ENCODE data around the gene CFTR.
"Not testable (repeated sequence)": the region's sequence is repeated elsewhere in the genome, so short reads cannot be mapped to it uniquely, and the experiment has no call there.

The CFTR gene

DNA sequence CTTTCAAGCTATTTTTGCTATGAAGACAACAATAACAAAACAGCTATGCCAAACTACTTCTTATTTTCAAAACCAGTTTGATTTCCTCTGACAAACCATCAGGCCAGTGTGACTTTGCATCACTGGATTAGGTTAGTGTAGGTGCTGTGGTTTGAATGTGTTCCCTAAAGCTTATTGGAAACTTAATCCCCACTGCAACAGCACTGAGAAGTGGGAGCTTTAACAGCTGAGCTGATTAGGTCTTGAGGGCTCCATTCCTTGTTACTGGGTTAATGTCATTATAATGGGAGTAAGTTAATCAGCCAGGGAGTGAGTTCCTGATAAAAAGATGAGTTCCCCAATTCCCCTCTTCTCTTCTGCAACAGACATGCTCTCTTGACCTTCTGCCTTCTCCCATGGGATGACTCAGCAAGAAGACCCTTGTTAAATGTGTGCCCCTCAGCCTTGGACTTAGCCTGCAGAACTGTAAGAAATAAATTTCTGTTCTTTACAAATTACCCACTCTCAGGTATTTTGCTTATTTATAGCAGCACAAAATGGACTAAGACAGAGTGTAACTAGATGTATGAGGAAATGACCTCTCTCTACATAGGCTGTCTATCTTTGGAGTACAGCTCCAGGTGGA, 206.6 kb downstream of the CFTR start:
- no peak for DNase-seq (ENCODE audit: low read depth in 2 of 2)

- DNase-seq (ENCODE audit: low read depth in 2 of 2), result no peak
Observed at GRCh38 chr7:117688126-117688525, 208.3 kb downstream of the CFTR start.

- no peak for DNase-seq (ENCODE audit: low read depth in 2 of 2)
Observed at GRCh38 chr7:117689406-117689805, 209.6 kb downstream of the CFTR start.

DNA sequence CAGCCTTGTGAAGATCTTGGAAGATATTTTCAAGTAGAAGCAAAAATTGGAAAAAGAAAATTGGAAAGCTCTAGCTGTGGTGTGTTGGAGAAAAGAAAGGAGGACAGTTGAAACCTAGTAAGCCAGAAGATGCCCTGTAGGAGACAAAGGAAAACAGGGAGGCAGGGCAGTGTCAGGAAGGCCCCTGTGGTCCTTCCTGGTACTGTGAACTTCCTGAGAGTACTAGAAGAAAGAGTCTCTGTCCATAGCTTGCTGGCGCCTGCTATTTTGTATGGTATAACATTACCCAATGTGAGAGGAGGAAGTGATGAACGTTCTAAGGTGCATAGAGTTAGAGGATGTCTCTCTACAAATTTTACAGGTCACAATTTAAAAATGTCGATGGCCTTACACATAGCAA, 210.3 kb downstream of the CFTR start:
- DNase-seq (ENCODE audit: low read depth in 2 of 2), result no peak

- no peak for DNase-seq (ENCODE audit: low read depth in 2 of 2)
Observed at GRCh38 chr7:117692338-117692737, 212.5 kb downstream of the CFTR start.

DNA sequence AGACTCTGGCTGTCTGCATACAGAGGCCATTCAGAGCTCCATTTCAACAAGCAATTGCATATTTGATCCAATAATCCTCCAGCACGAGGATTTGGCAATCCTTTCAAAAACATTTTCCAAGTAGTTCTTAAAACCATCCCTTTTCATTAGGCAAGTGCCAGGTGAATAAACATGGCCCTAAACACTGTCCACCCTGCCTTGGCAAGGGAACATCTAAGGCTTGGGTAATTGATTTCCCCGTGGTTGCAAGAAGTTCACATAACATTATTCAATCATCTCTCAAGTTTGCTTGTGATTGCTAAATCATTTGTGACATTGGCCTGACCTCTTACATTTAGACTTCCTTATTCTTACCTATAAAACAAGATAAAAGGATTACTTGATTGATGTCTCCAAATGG, 218.2 kb downstream of the CFTR start:
- no peak for DNase-seq (ENCODE audit: low read depth in 2 of 2)

DNA sequence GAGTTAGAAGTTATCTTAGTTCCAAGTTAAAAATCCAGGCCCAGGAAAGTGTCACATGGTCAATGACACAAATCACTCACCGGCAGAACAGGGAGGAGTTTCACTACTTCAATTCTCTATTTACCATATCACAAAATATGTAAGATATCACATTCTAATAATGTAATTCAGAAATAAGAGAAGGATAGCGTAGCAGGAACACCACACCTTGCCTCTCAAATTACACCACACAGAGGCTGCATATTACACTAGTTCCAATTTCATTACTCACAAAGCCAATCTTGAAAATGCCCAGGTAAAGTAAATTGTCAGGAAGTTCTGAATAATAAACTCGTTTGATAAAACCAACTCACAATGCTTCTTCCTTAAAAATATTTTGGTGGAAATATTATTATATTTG, 224.2 kb downstream of the CFTR start:
- DNase-seq (ENCODE audit: low read depth in 2 of 2), result no peak

- DNase-seq (ENCODE audit: low read depth in 2 of 2), result no peak
Observed at GRCh38 chr7:117705630-117706029, 225.8 kb downstream of the CFTR start.

DNA sequence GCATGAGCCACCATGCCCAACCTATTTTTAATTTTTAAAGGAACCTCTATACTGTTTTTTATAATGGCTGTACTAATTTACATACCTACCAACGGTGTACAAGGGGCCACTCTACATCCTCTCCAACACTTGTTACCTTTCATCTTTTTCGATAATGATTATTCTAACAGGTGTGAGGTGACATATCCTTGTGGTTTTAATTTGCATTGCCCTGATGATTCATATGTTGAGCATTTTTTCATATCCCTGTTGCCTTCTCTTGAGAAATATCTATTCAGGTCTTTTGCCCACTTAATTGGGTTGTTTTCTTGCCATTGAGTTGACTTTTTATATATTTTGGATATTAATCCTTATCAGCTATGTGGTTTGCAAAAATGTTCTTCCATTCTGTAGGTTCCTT, 226.4 kb downstream of the CFTR start:
- no peak for DNase-seq (ENCODE audit: low read depth in 2 of 2)

- no peak for DNase-seq (ENCODE audit: low read depth in 2 of 2)
Observed at GRCh38 chr7:117707080-117707479, 227.3 kb downstream of the CFTR start.

DNA sequence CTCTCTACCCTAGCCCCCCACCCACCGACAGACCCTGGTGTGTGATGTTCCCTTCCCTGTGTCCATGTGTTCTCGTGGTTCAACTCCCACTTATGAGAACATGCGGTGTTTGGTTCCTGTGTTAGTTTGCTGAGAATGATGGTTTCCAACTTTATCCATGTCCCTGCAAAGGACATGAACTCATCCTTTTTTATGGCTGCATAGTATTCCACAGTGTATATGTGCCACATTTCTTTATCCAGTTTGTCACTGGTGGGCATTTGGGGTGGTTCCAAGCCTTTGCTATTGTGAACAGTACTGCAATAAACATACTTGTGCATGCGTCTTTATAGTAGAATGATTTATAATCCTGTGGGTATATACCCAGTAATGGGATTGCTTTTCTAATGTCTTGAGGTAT, 228.3 kb downstream of the CFTR start:
- DNase-seq (ENCODE audit: low read depth in 2 of 2), result not testable (repeated sequence)

DNA sequence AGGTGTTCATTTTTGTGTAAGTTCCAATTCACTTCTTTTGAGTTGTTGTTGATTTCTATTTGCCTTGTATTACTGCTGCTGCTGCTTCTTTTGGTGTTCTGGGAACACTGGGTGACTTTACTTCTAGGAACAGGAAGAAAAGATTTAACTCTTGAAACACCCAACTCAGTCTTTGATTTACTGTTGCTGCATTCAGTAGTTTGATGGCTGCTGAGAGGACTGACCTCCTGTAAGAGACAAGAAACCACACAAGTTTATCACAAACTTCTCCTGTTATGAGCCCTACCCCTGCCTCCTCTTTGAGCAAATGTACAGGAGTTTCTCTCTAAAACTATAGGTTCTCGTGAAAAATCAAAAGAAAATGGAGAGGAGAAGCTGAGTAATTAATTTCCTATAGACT, 231.7 kb downstream of the CFTR start:
- no peak for DNase-seq (ENCODE audit: low read depth in 2 of 2)

DNA sequence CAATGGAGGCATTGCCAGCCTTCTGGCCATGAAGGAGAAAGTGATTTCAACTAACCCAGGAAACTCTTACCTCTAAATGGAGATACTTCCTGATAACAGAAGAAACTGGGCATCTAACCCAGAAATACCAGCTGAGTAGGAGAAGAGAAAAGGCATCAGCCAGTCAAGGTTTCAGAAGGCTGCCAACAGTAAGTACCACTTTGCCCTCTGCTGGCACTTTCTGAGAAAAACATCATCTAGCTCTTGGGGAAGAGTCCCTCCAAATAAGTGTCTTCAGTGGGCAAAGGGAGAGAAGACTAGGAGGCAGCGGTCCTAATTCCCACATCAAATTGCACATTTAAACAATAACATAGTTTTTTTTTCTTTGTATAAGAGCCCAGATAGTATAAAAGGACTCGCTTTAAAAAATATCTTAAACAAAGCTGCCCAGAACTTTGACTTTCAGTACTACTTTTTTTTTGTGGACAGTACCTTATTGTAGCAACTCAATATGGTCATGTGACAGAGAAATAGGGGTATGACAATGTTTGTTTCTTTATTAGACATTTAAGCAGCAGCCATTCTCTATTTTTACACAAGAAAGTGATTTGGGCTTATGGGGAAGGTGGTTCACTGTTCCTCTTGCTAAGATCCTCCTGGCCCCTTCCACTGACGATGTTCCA, 236.1 kb downstream of the CFTR start:
- DNase-seq (ENCODE audit: low read depth in 2 of 2), result no peak

DNA sequence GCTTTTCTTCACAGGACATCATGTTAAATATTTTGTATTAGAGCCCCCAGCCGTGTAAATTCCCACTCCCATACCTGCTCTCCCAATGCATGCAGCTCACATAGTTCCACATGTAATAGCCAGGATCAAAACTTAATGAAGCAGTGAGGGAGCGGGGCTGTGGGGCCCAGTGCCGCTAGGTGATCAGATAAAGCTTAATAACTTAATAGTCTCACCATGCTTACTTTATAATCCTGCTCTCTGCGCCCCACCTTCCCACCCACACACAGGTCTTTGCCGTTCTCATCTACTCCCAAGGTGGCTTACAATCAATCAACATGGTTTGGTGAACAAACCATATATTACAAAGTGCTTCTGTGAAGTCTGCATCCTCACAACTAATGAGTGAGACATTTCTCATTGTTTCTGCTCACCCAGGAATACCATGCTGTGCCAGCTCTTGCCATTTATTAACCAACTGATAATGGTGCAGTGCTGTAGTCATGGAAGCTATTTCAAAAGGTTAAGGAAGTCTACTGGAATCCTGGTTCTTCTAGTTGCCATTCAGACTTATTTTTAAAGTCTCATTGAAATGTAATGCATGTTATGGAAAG, 237.0 kb downstream of the CFTR start:
- no peak for DNase-seq (ENCODE audit: low read depth in 2 of 2)

GRCh38 chr7:117717357-117717756, 237.5 kb downstream of the CFTR start:
- DNase-seq (ENCODE audit: low read depth in 2 of 2), result no peak

All from activated CD8-positive, alpha-beta memory T cell treated with anti-CD3 and anti-CD28 coated beads for 4 hours (primary cell).